ENCODE measurements around the gene HHLA2. TPM values are rescaled to one million over a fixed set of nuclear protein-coding genes. Genes with fewer than 3 reads are reported as not detected.
"Not testable (repeated sequence)": the region's sequence is repeated elsewhere in the genome, so short reads cannot be mapped to it uniquely, and the experiment has no call there.

Gene HHLA2
- not detected for total RNA-seq

GRCh38 chr3:108296239-108296638, at the start of gene HHLA2:
TSS of gene HHLA2 (plus strand) at chr3:108296548. CDS start at chr3:108351814, 55,266 bp downstream.
- no peak for DNase-seq (ENCODE audit: low read depth in 2 of 3, low spot score in 2 of 3)

GRCh38 chr3:108250626-108251025, 45.7 kb upstream of the HHLA2 start:
- no peak for DNase-seq (ENCODE audit: low read depth in 2 of 3, low spot score in 2 of 3)

- no peak for DNase-seq (ENCODE audit: low read depth in 2 of 3, low spot score in 2 of 3)
Measured at GRCh38 chr3:108251265-108251664, 45.1 kb upstream of the HHLA2 start.

- no peak for DNase-seq (ENCODE audit: low read depth in 2 of 3, low spot score in 2 of 3)
Measured at GRCh38 chr3:108251844-108252243, 44.5 kb upstream of the HHLA2 start.

- DNase-seq (ENCODE audit: low read depth in 2 of 3, low spot score in 2 of 3), result no peak
Measured at GRCh38 chr3:108255131-108255530, 41.2 kb upstream of the HHLA2 start.

- DNase-seq (ENCODE audit: low read depth in 2 of 3, low spot score in 2 of 3), result not testable (repeated sequence)
Measured at GRCh38 chr3:108264534-108265298, 31.6 kb upstream of the HHLA2 start.

- not testable (repeated sequence) for DNase-seq (ENCODE audit: low read depth in 2 of 3, low spot score in 2 of 3)
Measured at GRCh38 chr3:108268235-108268634, 28.1 kb upstream of the HHLA2 start.

GRCh38 chr3:108271626-108272025, 24.7 kb upstream of the HHLA2 start:
- no peak for DNase-seq (ENCODE audit: low read depth in 2 of 3, low spot score in 2 of 3)

GRCh38 chr3:108279066-108279465, 17.3 kb upstream of the HHLA2 start:
- DNase-seq (ENCODE audit: low read depth in 2 of 3, low spot score in 2 of 3), result not testable (repeated sequence)

- no peak for DNase-seq (ENCODE audit: low read depth in 2 of 3, low spot score in 2 of 3)
Measured at GRCh38 chr3:108280476-108280875, 15.9 kb upstream of the HHLA2 start.

- no peak for DNase-seq (ENCODE audit: low read depth in 2 of 3, low spot score in 2 of 3)
Measured at GRCh38 chr3:108281670-108282069, 14.7 kb upstream of the HHLA2 start.

GRCh38 chr3:108283006-108283405, 13.3 kb upstream of the HHLA2 start:
- no peak for DNase-seq (ENCODE audit: low read depth in 2 of 3, low spot score in 2 of 3)

GRCh38 chr3:108283989-108284388, 12.4 kb upstream of the HHLA2 start:
- DNase-seq (ENCODE audit: low read depth in 2 of 3, low spot score in 2 of 3), result no peak

GRCh38 chr3:108285176-108285575, 11.2 kb upstream of the HHLA2 start:
- no peak for DNase-seq (ENCODE audit: low read depth in 2 of 3, low spot score in 2 of 3)

GRCh38 chr3:108287146-108287545, 9.2 kb upstream of the HHLA2 start:
- no peak for DNase-seq (ENCODE audit: low read depth in 2 of 3, low spot score in 2 of 3)

- DNase-seq (ENCODE audit: low read depth in 2 of 3, low spot score in 2 of 3), result not testable (repeated sequence)
Measured at GRCh38 chr3:108288193-108288592, 8.2 kb upstream of the HHLA2 start.

GRCh38 chr3:108289159-108289558, 7.2 kb upstream of the HHLA2 start:
- no peak for DNase-seq (ENCODE audit: low read depth in 2 of 3, low spot score in 2 of 3)

- DNase-seq (ENCODE audit: low read depth in 2 of 3, low spot score in 2 of 3), result no peak
Measured at GRCh38 chr3:108292450-108292849, 3.9 kb upstream of the HHLA2 start.

- peak in 1 of 3 donors; percentile 17 for DNase-seq (ENCODE audit: low read depth in 2 of 3, low spot score in 2 of 3)
Measured at GRCh38 chr3:108292905-108293328, 3.4 kb upstream of the HHLA2 start.

GRCh38 chr3:108293858-108294257, 2.5 kb upstream of the HHLA2 start:
- no peak for DNase-seq (ENCODE audit: low read depth in 2 of 3, low spot score in 2 of 3)

- no peak for DNase-seq (ENCODE audit: low read depth in 2 of 3, low spot score in 2 of 3)
Measured at GRCh38 chr3:108295421-108296175, 750 bp upstream of the HHLA2 start.

- no peak for DNase-seq (ENCODE audit: low read depth in 2 of 3, low spot score in 2 of 3)
Measured at GRCh38 chr3:108297647-108298046, 1.3 kb downstream of the HHLA2 start.
